HG02642 (cell line): ENCODE results near the gene ALPK3.
"Not testable (repeated sequence)": the region's sequence is repeated elsewhere in the genome, so short reads cannot be mapped to it uniquely, and the experiment has no call there.

Source experiments
- ATAC-seq: cut with Tn5 transposase; IDR thresholded peaks from one replicate; pipeline ENCODE4 v1.9.1; 2021; ENCODE audit warnings: mild to moderate bottlenecking; ENCODE audit not compliant: unreplicated experiment, poor library complexity

Gene ALPK3

DNA sequence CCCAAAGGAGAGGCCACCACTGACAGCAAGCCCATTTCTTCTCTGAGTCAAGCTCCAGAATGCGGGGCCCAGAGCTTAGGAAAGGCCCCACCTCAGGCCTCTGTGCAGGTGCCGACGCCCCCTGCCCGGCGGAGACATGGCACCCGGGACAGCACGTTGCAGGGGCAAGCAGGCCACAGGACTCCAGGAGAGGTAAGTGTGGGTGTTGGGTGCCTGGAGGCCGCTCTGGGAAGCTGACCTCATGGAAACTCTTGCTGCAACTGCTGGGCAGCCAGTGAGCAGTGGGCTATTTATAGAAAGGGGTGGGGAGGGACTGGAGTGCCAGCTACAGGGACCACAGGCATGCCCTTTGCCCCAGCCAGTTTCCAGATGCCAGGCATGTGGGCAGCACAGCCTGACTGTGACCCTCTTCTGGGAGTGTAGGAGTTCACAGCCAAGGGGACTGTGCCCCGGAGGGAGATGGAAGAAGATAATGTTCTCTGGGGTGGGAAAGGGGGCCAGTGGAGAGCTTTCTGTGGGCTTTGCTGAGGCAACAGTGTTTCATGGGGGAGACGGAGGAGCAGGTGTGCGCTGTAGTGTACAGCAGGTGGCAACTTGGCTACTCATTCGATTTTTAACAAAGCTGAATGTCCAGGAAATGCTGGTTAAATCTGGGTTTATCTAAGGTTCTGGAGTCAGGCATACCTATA is 23.7 kb downstream of the ALPK3 start:
- ATAC-seq: no peak

DNA sequence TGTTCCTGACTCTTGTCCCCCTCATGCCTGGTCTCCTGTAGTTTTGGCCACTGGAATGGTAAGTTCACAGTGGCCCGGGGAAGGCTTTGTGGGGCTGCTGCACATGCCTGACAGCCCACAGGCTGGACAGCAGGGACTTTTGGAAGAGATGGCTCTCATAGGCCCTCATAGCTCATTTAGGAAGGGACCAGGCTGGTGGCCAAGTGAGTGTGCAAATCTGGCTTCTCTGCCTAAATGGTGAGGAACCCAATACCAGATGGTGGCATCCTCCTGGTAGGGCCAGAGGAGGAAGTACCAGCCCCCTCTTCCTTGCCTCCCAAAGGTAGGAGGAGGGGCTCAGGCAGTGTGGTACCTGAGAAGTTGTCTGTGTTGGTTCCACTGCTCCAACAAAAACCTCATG is 25.6 kb downstream of the ALPK3 start:
- ATAC-seq: no peak

DNA sequence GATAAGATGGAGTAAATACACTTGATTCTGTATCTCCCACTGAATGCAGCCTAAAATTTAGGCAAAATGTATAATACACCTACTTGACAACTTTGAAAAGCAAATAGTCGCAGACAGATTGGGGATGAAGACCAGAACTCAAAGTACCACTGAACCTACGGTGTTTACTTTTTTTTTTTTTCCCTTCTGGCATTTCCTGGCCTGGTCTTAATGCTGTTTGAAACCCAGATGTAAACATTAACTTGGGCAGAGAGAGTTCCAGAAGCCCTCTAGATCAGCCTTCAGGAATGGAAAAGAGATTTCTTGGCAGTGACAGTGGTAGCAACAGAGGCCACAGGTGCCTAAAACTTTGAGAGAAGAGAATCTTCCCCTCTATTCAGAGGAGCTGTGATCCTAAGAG is 27.8 kb downstream of the ALPK3 start:
- no peak for ATAC-seq

DNA sequence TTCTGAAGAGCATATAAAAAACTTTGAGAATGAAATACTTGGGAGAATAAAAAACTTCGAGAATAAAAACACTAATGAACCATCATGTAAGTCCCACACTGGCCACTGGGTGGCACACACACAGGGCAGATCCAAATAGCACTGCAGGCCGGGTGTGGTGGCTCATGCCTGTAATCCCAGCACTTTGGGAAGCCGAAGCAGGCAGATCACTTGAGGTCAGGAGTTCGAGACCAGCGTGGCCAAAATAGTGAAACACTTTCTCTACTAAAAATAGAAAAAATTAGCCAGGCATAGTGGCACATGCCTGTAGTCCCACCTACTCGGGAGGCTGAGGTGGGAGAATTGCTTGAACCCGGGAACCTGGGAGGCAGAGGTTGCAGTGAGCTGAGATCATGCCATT is 28.5 kb downstream of the ALPK3 start:
- not testable (repeated sequence) for ATAC-seq

DNA sequence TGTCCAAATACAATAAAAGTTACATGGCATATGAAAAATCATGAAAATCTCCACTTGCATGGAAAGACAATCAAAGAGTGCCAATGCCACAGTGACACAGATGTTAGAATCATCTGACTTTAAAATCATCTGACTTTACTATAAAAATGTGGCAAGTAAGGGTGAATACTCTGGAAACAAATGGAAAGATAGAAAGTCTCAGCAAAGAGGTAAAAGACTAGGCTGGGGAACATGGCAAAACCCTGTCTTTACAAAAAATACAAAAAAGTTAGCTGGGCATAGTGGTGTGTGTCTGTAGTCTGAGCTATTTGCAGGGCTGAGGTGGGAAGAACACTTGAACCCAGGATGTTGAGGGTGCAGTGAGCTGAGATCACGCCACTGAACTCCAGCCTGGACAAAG is 29.1 kb downstream of the ALPK3 start:
- ATAC-seq: no peak

DNA sequence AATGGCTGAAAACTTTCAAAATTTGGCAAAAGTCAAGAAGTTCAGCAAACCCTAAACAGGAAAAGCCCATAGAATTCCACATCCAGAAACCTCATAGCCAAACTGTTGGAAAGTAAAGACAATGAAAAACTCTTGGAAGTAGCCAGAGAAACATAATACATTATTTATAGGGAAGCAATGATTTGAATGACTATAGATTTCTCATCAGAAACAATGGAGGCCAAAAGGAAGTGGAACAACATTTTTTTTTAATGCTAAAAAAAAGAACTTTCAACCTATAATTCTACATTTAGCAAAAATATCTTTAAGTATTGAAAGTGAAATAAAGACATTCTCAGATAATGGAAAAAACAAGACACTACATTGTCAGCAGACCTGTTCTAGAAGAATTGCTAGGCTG is 30.2 kb downstream of the ALPK3 start:
- no peak for ATAC-seq

DNA sequence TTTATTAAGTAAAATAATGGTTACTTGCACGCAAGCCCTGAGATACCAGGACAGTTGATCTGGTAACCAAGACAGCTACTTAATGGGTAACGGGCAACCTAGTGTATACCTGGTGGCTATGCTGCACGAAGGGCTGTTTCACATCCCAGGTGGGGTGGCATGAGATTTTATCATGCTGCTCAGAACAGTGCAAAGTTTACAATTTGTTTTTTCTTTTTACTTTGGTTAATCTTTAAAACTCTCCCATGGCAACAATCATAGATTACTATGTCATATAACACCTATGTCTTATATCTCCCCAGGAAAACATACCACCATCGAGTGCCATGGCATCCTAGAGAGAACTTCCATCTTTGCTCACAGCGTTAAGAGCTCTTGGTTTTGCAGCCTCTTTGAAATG is 35.1 kb downstream of the ALPK3 start:
- no peak for ATAC-seq

DNA sequence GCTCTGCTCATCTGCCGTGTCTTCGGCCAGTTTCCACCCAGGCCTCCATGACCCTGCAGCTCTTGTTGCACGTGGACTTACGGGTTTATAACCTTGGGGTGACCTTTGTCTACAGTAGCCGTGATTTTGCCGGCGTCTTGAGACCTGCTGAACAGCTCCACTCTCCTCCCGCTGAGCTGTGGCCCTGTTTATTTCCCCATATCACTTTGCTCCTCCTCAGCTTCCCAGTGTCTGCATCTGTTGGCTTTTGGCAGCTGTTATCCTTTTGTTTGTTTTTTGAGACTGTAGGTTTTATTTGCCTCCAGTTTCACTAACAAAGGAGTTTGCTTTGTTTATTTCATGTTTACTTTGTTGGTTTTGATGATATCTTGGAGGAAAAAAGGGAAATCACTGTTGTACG is 38.0 kb downstream of the ALPK3 start:
- no peak for ATAC-seq

DNA sequence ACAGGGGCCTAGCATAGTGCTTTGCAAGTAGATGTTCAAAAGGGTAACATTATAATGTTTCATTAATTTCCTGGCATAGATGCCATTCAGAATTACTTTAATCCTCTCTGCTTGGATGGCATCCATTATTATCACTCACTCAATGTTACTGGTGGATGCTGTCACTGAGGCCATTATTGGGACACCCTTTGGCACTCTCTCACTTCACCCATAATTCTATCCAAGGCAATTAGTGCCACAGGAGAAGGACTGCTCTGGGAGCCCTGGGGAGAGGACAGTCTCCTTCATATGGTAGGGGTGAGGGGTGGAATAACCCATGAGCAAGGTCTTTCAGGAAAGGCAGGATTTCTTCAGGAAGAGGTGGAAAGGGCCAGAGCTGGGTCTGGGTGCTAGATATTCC is 38.6 kb downstream of the ALPK3 start:
- no peak for ATAC-seq

DNA sequence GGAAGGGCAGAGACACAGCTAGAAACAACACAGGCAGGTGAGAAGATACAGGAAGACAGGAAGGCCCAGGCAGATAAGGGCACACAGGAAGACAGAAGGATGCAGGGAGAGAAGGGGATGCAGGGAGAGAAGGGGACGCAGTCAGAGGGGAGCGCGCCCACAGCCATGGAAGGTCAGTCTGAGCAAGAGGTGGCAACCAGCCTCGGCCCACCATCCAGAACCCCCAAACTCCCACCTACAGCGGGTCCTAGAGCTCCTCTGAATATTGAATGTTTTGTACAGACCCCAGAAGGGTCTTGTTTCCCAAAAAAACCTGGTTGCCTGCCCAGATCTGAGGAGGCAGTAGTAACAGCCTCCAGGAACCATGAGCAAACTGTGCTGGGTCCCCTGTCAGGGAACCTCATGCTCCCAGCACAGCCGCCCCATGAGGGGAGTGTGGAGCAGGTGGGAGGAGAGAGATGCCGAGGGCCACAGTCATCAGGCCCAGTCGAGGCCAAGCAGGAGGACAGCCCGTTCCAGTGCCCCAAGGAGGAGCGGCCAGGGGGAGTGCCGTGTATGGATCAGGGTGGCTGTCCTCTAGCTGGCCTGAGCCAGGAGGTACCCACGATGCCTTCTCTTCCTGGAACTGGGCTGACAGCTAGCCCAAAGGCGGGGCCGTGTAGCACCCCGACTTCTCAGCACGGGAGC is 39.7 kb downstream of the ALPK3 start:
- no peak for ATAC-seq

DNA sequence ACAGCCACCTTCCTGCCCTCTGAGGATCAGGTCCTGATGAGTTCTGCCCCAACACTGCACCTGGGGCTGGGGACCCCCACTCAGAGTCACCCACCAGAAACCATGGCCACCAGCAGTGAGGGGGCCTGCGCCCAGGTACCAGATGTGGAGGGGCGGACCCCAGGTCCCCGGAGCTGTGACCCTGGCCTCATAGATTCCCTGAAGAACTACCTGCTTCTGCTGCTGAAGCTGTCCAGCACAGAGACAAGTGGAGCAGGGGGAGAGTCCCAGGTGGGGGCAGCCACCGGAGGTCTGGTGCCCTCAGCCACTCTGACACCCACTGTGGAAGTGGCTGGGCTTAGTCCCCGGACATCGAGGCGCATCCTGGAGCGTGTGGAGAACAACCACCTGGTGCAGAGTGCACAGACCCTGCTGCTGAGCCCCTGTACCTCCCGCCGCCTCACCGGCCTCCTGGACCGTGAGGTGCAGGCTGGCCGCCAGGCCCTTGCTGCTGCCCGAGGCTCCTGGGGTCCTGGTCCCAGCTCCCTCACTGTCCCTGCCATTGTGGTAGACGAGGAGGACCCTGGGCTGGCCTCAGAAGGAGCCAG is 40.4 kb downstream of the ALPK3 start:
- ATAC-seq: no peak

DNA sequence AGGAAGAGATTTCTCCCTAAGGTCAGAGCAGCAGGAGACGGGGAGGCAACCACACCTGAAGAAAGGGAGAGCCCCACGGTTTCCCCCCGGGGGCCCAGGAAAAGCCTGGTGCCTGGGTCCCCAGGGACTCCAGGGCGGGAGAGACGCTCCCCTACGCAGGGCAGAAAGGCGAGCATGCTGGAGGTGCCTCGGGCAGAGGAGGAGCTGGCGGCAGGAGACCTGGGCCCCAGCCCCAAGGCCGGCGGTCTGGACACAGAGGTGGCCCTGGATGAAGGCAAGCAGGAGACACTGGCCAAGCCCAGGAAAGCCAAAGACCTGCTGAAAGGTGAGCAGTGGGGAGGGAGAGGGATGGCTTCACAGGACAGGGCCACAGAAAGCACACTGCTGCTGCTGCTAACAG is 41.1 kb downstream of the ALPK3 start:
- ATAC-seq: no peak

DNA sequence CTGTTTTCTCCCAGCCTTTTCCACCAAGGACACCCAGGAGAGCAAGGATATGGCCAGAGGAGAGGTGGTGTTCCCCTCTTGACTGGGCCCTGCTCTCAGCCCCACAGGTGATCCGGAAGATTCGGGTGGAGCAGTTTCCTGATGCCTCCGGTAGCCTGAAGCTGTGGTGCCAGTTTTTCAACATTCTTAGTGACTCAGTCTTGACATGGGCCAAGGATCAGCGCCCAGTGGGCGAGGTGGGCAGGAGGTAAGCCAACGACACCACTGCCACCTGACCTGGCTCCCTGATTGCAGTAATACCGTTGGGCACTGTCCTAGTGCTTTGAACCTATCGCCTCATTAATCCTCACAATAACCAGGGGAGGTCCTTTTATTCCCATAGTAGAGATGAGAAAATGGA is 42.0 kb downstream of the ALPK3 start:
- ATAC-seq: no peak

DNA sequence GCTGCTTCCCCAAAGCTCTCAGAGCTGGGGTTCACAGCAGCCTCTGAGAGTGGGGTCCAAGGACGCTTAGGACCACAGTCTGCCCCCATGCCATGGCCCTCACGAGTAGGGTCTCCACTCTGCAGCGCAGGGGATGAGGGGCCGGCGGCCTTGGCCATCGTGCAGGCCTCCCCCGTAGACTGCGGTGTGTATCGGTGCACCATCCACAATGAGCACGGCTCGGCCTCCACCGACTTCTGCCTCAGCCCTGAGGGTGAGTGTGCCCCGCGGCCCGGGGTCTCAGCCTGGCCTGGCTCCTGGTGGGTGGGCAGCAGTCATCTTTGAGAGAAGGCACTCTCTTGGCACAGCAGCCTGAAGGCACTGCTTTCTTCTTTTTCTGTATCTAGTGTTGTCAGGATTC is 42.5 kb downstream of the ALPK3 start:
- ATAC-seq: no peak

DNA sequence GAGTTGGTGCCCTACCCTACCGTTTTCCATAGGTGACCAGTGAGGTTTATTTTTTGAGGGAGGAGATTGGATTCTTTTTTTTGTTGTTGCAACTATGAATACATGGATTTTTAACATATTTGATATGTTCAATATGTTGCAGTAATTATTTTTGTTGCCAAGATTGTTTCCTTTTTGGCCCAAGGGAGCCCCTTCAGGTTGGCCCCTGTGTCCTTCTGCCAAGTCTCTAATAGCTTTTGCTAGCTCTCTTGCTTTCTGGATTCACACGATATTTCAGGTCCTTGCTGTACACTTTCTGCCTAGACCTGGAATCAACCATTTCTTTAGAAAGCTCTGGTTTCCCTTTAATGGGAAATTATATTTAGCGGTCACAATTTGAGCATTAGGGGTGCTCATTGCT is 44.6 kb downstream of the ALPK3 start:
- ATAC-seq: no peak

DNA sequence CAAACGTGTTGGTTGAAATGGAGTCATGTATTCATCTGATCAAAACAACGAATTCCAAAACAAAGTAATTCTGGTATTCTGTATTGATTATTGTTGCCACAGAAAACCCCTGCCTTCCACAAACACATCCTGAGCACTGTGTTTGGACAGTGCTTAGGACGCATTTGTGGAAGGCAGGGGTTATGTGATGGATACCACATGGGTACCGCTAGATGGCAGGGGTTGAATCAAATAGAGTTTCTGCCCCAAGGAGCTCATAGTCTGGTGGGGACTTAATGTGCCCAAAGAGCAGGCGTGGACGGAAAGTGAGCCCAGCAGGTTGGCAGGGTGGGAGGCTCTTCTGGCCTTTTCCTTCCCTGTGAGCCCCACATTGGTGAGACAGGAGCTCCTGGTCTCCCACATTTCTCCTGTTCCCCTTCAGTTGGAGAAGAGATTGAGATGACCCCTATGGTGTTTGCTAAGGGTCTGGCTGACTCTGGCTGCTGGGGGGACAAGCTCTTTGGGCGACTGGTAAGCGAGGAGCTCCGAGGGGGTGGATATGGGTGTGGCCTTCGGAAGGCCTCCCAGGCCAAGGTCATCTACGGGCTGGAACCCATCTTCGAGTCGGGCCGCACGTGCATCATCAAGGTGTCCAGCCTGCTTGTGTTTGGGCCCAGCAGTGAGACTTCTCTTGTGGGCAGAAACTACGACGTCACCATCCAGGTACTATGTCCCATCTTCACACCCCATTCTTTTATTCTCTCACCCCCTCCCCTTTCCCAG is 45.2 kb downstream of the ALPK3 start:
- no peak for ATAC-seq

DNA sequence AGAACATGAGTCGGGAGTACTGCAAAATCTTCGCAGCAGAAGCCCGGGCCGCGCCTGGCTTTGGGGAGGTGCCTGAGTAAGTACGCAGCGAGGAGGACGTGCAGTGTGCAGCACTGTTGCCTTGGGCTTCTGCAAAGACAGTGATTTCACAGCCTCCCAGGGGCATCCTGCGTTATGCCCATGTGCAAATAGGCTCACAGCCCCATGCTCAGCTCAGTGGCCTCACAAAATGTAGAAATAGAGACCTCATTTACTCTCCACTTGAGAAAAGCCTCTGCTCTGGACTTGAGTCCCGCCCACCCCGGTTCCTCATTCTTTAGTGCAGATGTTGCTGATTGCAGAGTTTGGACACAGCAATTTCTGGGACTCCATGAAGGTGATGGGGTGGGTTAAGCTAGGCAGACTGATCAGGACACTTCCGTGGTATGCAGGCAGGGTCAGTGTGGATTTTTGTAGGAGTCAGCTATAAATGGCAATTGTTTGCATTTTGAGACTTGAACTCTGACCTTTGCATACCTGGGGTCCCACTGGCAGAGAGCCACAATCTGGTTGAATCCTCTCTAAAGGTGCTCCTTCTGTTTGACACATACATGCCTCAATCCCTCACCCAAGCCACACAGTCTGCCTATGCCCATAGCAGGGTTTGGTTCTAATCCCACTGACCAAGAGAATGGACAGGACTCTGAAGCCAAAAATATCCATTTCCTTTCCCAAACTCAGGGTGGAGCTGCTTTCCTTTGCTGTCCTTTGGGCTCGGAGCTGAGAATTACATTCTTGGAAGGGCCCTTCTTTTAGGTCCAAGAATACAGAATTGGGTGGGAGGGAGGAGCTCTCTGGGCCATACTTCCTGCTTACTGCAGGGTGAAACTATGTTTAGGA is 46.6 kb downstream of the ALPK3 start:
- ATAC-seq: no peak

DNA sequence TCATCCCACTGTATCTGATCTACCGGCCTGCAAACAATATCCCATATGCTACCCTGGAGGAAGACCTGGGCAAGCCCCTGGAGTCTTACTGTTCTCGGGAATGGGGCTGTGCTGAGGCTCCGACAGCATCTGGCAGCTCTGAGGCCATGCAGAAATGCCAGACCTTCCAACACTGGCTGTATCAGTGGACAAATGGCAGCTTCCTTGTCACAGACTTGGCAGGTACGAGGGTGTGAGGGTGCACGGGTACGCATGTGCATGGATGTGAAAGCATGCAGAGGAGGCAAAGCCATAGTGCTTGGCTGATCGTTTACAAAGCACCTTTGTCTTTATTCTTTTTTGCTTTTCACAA is 47.3 kb downstream of the ALPK3 start:
- ATAC-seq: no peak

DNA sequence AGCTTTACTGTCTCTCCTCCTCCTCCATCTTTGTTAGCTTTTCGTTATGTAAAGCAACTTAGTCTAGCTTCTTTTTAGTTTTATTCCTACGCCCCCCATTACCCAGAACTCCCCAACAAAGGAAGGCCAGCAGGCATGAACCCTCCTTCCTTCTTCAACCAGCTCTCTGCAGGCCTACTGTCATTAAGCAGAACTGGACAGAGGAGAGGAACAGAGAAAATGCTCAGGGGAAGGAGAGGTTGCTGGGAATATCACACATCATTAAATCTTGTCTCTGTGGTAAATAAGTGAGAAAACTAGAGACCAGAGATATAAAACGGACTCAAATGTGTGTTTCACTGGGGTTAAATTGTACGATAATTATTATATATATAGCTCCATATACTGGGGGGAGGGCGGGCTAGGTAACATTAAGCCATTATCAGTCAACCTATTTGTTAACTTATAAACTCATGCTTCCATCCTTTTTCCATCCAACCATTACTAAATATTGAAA is 48.0 kb downstream of the ALPK3 start:
- no peak for ATAC-seq
